DMS53 treated with DMSO at 0.1 percent for 48 hours (cell line): ENCODE measurements around the gene ZNF134.
A peak's percentile ranks its signal among the peaks of the same experiment; 100 is the strongest.

Experiments used
- DNase-seq: peaks from one replicate; lab custom pipeline; 2025; ENCODE audit not compliant: unreplicated experiment; lab: John Stamatoyannopoulos, UW

Gene ZNF134

GRCh38 chr19:57637379-57637778, 23.3 kb downstream of the ZNF134 start:
- DNase-seq, result no peak

GRCh38 chr19:57641715-57642234, 27.7 kb downstream of the ZNF134 start:
- no peak for DNase-seq

- DNase-seq, result no peak
Measured at GRCh38 chr19:57642396-57643046, 28.5 kb downstream of the ZNF134 start.

- DNase-seq, result no peak
Measured at GRCh38 chr19:57643734-57644133, 29.7 kb downstream of the ZNF134 start.

GRCh38 chr19:57648331-57649003, 34.4 kb downstream of the ZNF134 start:
- DNase-seq, result no peak

GRCh38 chr19:57651654-57651996, 37.6 kb downstream of the ZNF134 start:
- no peak for DNase-seq

- DNase-seq, result no peak
Measured at GRCh38 chr19:57653689-57654088, 39.6 kb downstream of the ZNF134 start.

- no peak for DNase-seq
Measured at GRCh38 chr19:57655443-57655842, 41.4 kb downstream of the ZNF134 start.

GRCh38 chr19:57656346-57656745, 42.3 kb downstream of the ZNF134 start:
- no peak for DNase-seq

- peak; percentile 41 for DNase-seq
Measured at GRCh38 chr19:57664269-57665127, 50.5 kb downstream of the ZNF134 start.

GRCh38 chr19:57665261-57665806, 51.3 kb downstream of the ZNF134 start:
- DNase-seq, result peak; percentile 45

- DNase-seq, result no peak
Measured at GRCh38 chr19:57667228-57667627, 53.2 kb downstream of the ZNF134 start.

GRCh38 chr19:57668635-57669034, 54.6 kb downstream of the ZNF134 start, which contains the start of gene ZSCAN4:
Gene ZSCAN4 (plus strand): TSS chr19:57668935. CDS start chr19:57676146, 7,211 bp downstream.
- no peak for DNase-seq

- DNase-seq, result no peak
Measured at GRCh38 chr19:57671124-57671895, 57.3 kb downstream of the ZNF134 start.

GRCh38 chr19:57672466-57672865, 58.4 kb downstream of the ZNF134 start:
- DNase-seq, result no peak
